Liver (tissue), 3 donors: ENCODE measurements around the gene KIAA1614.

Source experiments
- CTCF ChIP-seq: fragments of 150-350 bp; IDR thresholded peaks from 2 replicates; pipeline ENCODE4 v1.5.1; 2017; ENCODE audit warnings: improper control_type of control experiment, low read depth, low read length; ENCODE audit not compliant: missing input control
- JUND ChIP-seq, 2 donors: IDR thresholded peaks; 2 replicates each; pipeline ENCODE4 v1.6.1; 2016; ENCODE audit warnings: antibody characterized with exemption in 2 of 2
- MAX ChIP-seq: IDR thresholded peaks from 2 replicates; pipeline ENCODE4 v1.6.1; 2016; ENCODE audit warnings: antibody characterized with exemption
- SP1 ChIP-seq: IDR thresholded peaks from 2 replicates; pipeline ENCODE4 v1.6.1; 2018; ENCODE audit warnings: antibody characterized with exemption, mild to moderate bottlenecking
- YY1 ChIP-seq: IDR thresholded peaks from 2 replicates; pipeline ENCODE4 v1.6.1; 2016; ENCODE audit warnings: antibody characterized with exemption, mild to moderate bottlenecking
- donor health status: healthy.
- donor health status: healthy.

- TF ChIP-seq CTCF (no peak), JUND (IDR thresholded peaks at IDR 0.05) (no peak), SP1 (no peak), YY1 (no peak), MAX (no peak)
These were observed 48.9 kb downstream of the KIAA1614 start for GRCh38 chr1:180961622-180962021.
